Type B pancreatic cell (in vitro differentiated cells): ENCODE measurements around the gene PLCXD1. TPM values are rescaled to one million over a fixed set of nuclear protein-coding genes. Genes with fewer than 3 reads are reported as not detected.

Source experiments
- DNase-seq: peaks from one replicate; pipeline ENCODE4 v3.0.0; 2021; ENCODE audit warnings: mixed read lengths; ENCODE audit not compliant: unreplicated experiment; ENCODE audit errors: extremely low spot score
- H3K27ac Mint-ChIP-seq: 2 replicates; pipeline ENCODE4 v1.8.0; 2021; ENCODE audit warnings: mild to moderate bottlenecking, mixed read lengths
- H3K27me3 Mint-ChIP-seq: 2 replicates; pipeline ENCODE4 v1.8.0; 2021; ENCODE audit warnings: mixed read lengths
- H3K36me3 Mint-ChIP-seq: 2 replicates; pipeline ENCODE4 v1.8.0; 2021; ENCODE audit warnings: mixed read lengths
- H3K4me1 Mint-ChIP-seq: one replicate; pipeline ENCODE4 v1.8.0; 2021; ENCODE audit warnings: mixed read lengths; ENCODE audit not compliant: unreplicated experiment
- H3K4me3 Mint-ChIP-seq: 2 replicates; pipeline ENCODE4 v1.8.0; 2021; ENCODE audit warnings: mild to moderate bottlenecking, mixed read lengths
- H3K9me3 Mint-ChIP-seq: 2 replicates; pipeline ENCODE4 v1.8.0; 2021; ENCODE audit warnings: mixed read lengths
- total RNA-seq: library from RNA; stranded (reverse); gene quantifications from 2 replicates; pipeline ENCODE4 v1.2.1, GENCODE V29; 2021; ENCODE audit warnings: low replicate concordance
- TF ChIP-seq, protein P1 (sequence below): fragments of 200-600 bp; sonication (generic); conservative IDR thresholded peaks from 2 replicates; pipeline ENCODE4 v1.5.0; 2021; ENCODE audit warnings: antibody characterized with exemption, mild to moderate bottlenecking

PLCXD1 gene
- total RNA-seq, 1 donor from 2014 or later: 54.8 TPM

DNA sequence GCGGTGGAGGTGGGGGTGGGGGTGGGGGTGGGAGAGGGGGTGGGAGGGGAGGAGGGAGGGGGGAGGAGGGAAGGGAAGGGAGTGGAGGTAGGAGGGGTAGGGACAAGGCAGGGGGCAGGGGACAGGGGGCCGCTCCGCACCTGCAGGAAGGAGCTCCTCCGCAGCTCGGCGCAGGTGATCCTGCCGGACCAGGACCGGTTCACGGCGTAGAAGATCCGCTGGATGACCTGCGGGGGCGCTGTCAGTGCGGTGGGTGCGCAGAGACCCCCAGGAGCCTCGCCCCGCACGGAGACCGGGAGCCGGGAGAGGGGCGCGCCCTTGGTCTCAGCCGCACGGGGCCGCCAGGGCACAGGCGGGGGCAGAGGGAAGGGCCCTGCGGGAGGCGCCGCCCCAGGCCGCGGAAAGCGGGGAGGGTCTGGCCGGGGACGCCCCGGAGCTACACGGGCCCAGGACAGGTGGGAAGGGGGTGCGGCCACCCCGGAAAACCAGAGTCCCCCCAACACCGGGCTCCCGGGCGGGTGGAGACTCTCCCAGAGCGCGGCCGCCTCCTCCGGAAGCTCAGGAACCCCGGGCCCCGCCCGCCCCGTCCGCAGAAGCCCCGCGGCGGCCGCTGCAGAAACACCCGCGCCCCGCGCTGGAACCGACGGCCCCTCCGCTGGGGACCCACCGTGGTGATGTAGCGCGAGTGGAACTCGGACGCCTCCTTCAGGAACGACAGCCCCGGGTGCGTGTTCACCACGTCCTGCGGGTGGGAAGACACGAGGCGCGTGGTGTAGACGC, 65.0 kb downstream of the PLCXD1 start:
- Mint-ChIP-seq H3K27ac (no peak overlapping the region), H3K36me3 (peaks cover 11% of the 10 kb centered on the region), H3K4me3 (no peak overlapping the region), H3K4me1 (no peaks in the 10 kb centered on the region), H3K27me3 (no peaks in the 10 kb centered on the region), H3K9me3 (no peaks in the 10 kb centered on the region)
- TF ChIP-seq, protein P1, sequence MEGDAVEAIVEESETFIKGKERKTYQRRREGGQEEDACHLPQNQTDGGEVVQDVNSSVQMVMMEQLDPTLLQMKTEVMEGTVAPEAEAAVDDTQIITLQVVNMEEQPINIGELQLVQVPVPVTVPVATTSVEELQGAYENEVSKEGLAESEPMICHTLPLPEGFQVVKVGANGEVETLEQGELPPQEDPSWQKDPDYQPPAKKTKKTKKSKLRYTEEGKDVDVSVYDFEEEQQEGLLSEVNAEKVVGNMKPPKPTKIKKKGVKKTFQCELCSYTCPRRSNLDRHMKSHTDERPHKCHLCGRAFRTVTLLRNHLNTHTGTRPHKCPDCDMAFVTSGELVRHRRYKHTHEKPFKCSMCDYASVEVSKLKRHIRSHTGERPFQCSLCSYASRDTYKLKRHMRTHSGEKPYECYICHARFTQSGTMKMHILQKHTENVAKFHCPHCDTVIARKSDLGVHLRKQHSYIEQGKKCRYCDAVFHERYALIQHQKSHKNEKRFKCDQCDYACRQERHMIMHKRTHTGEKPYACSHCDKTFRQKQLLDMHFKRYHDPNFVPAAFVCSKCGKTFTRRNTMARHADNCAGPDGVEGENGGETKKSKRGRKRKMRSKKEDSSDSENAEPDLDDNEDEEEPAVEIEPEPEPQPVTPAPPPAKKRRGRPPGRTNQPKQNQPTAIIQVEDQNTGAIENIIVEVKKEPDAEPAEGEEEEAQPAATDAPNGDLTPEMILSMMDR: no peak
- DNase-seq: no peak

GRCh38 chrX:347351-348117, 66.4 kb downstream of the PLCXD1 start:
- DNase-seq: no peak
- H3K36me3 Mint-ChIP-seq: peaks cover 7% of the 10 kb centered on the region
- TF ChIP-seq, protein P1: no peak
- no peak overlapping the region for H3K4me3 Mint-ChIP-seq
- no peaks in the 10 kb centered on the region for H3K27me3 Mint-ChIP-seq
- H3K27ac Mint-ChIP-seq: no peak overlapping the region
- H3K9me3 Mint-ChIP-seq: no peaks in the 10 kb centered on the region
- H3K4me1 Mint-ChIP-seq: no peaks in the 10 kb centered on the region

- TF ChIP-seq, protein P1: no peak
- no peak for DNase-seq
- peak overlapping the region; percentile 60 for H3K27ac Mint-ChIP-seq
Measured at GRCh38 chrX:348461-349117, 67.4 kb downstream of the PLCXD1 start.

DNA sequence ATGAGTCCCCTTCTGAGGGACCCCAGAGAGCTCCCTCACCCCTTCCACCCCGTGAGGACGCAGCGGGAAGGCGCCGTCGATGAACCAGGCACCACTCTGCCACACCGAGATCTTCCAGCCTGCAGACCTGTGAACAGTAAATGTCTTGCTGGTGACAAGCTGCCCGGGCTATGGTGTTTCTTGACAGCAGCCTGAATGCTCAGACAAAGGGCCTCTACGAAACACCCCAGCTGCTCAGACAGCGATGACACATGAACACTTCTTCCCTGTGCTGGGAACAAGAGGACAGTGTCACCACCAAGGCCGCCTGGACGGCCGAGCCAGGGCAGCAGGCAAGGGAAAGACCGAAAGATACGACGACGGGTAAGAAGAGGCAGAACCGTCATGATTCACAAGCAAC, 68.0 kb downstream of the PLCXD1 start:
- no peaks in the 10 kb centered on the region for H3K4me1 Mint-ChIP-seq
- no peaks in the 10 kb centered on the region for H3K9me3 Mint-ChIP-seq
- no peaks in the 10 kb centered on the region for H3K27me3 Mint-ChIP-seq
- no peak overlapping the region for H3K4me3 Mint-ChIP-seq
- peaks cover 7% of the 10 kb centered on the region for H3K36me3 Mint-ChIP-seq
- DNase-seq: no peak
- TF ChIP-seq, protein P1: no peak
- no peak overlapping the region for H3K27ac Mint-ChIP-seq

More at GRCh38 chrX:348461-349117, 67.4 kb downstream of the PLCXD1 start:
- Mint-ChIP-seq H3K9me3 (no peaks in the 10 kb centered on the region), H3K4me1 (no peaks in the 10 kb centered on the region), H3K27me3 (no peaks in the 10 kb centered on the region), H3K36me3 (peaks cover 7% of the 10 kb centered on the region), H3K4me3 (no peak overlapping the region)

- DNase-seq: no peak
- Mint-ChIP-seq H3K4me1 (peaks cover under 1% of the 10 kb centered on the region), H3K27me3 (no peaks in the 10 kb centered on the region), H3K4me3 (no peak overlapping the region), H3K9me3 (no peaks in the 10 kb centered on the region), H3K36me3 (peaks cover 9% of the 10 kb centered on the region), H3K27ac (no peak overlapping the region)
- TF ChIP-seq, protein P1: no peak
Measured at GRCh38 chrX:349702-350101, 68.5 kb downstream of the PLCXD1 start.
